SK-N-MC (cell line): ENCODE data around the gene EXT2.

Experiments used
- DNase-seq: peaks from one replicate; pipeline ENCODE4 v3.0.0-alpha.2; 2011; ENCODE audit warnings: low read depth, low spot score
- H3K27ac ChIP-seq: fragments of 200-600 bp; sonication (generic); 2 replicates; pipeline ENCODE4 v1.5.1; 2016; ENCODE audit warnings: mixed run types
- H3K36me3 ChIP-seq: fragments of 200-600 bp; sonication (generic); 2 replicates; pipeline ENCODE4 v1.6.1; 2017; ENCODE audit warnings: antibody characterized with exemption, low read length, mixed read lengths; ENCODE audit not compliant: insufficient read depth
- H3K4me3 ChIP-seq: fragments of 200-600 bp; sonication (generic); 2 replicates; pipeline ENCODE4 v1.5.1; 2016
- H3K9ac ChIP-seq: fragments of 200-600 bp; sonication (generic); 2 replicates; pipeline ENCODE4 v1.8.0; 2017; ENCODE audit warnings: mixed run types, mixed read lengths; ENCODE audit not compliant: insufficient read length
- H3K9me3 ChIP-seq: fragments of 200-600 bp; sonication (generic); 2 replicates; pipeline ENCODE4 v1.6.1; 2017; ENCODE audit warnings: low read depth, mild to moderate bottlenecking, antibody characterized with exemption, low read length, moderate library complexity, mixed read lengths
- EZH2 ChIP-seq: fragments of 200-600 bp; sonication (generic); IDR thresholded peaks from one replicate; pipeline ENCODE4 v1.6.1; 2017; ENCODE audit warnings: antibody characterized with exemption
- FOXP2 ChIP-seq: optimal IDR thresholded peaks from 2 replicates; pipeline ENCODE3; 2011; ENCODE audit warnings: mild to moderate bottlenecking, moderate library complexity; ENCODE audit not compliant: insufficient read depth; ENCODE audit errors: extremely low read length, control extremely low read depth
- POLR2AphosphoS5 ChIP-seq: IDR thresholded peaks from 2 replicates; pipeline ENCODE4 v1.6.1; 2012; ENCODE audit warnings: mild to moderate bottlenecking, low read depth, low read length, borderline replicate concordance

EXT2 gene

DNA sequence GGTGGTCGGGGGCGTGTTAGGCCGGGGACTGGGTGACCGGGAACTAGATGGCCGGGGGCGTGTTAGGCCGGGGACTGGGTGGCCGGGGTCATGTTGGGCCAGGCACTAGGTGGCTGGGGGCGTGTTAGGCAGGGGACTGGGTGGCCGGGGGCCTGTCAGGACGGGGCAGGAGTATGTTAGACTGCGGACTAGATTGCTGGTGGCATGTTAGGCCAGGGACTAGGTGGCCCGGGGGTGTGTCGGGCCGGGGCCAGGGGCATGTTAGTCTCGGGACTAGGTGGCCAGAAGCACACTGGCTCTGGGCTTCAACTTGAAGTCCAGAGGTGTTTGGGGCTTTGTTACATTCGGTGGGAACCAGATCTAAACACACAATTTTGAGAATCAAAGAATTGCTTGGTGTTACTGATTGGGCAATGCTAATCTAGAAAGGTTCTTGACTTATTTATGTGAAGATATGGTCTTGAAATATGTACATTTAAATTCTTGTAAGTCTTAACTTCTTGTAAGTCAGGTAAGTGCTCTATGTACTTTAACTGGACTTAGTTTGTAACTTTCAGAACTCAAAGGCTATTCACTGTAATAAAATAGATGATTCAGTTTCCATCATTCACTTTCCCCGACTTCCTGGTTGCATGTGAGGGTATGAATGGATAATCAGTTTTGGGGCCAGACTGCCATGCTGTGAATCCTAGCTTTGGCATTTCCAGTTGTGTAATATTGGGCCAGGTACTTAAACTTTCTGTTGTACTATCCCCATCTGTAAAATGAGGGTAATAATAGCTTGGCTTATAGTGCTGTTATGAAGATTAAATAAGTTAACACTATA is 1.1 kb downstream of the EXT2 start:
- Histone ChIP-seq H3K36me3 (no peaks in the 10 kb centered on the region), H3K9me3 (no peaks in the 10 kb centered on the region), H3K4me3 (peak overlapping the region; percentile 96), H3K27ac (no peak overlapping the region), H3K9ac (peak overlapping the region; percentile 81)
- no peak for TF ChIP-seq FOXP2
- no peak for TF ChIP-seq EZH2
- no peak for TF ChIP-seq POLR2AphosphoS5
- DNase-seq, result no peak

DNA sequence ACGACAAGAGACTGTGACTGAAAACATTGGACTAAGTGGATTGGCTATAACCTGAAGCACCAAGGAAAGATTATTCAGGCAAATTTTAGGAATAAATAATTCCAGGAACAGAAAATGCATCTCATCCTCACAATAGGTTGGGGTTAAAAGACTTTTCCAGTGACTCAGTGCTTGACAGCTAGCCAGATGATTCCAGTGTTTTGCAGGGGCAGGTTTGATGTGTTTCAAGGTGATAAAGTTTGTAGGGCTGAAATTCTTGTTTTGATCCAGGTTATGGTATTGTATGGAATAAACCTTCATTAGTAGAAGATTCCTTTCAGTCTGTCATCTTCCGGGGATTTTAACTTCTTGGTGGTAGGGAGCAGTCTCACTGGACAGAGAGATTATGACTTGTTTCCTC is 2.3 kb downstream of the EXT2 start:
- no peaks in the 10 kb centered on the region for H3K9me3 ChIP-seq
- no peaks in the 10 kb centered on the region for H3K36me3 ChIP-seq
- no peak overlapping the region for H3K27ac ChIP-seq
- H3K4me3 ChIP-seq, result no peak overlapping the region
- DNase-seq, result no peak
- TF ChIP-seq FOXP2 (no peak), POLR2AphosphoS5 (no peak), EZH2 (no peak)
- H3K9ac ChIP-seq, result no peak overlapping the region

DNA sequence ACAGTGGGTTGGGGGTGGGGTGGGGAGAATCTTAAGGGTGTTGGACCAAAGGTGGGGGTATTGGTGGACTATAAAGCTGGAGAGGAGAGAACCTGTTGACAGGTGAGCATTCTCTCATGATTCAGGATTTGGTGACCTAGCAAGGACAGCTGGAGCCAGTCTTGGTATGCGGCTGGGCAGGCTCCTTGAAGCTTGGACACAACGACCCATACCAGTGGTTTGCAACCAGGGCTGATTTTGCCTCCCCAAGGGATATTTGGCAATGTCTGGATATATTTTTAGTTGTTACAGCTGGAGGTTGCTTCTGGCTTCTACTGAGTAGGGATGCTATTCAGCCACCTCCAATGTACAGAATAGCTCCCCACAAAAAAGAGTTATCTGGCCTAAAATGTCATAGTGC is 5.6 kb downstream of the EXT2 start:
- DNase-seq, result no peak
- H3K27ac ChIP-seq, result no peak overlapping the region
- no peaks in the 10 kb centered on the region for H3K36me3 ChIP-seq
- H3K9me3 ChIP-seq, result no peaks in the 10 kb centered on the region
- TF ChIP-seq EZH2 (no peak), POLR2AphosphoS5 (no peak), FOXP2 (no peak)
- H3K4me3 ChIP-seq, result no peak overlapping the region
- no peak overlapping the region for H3K9ac ChIP-seq

DNA sequence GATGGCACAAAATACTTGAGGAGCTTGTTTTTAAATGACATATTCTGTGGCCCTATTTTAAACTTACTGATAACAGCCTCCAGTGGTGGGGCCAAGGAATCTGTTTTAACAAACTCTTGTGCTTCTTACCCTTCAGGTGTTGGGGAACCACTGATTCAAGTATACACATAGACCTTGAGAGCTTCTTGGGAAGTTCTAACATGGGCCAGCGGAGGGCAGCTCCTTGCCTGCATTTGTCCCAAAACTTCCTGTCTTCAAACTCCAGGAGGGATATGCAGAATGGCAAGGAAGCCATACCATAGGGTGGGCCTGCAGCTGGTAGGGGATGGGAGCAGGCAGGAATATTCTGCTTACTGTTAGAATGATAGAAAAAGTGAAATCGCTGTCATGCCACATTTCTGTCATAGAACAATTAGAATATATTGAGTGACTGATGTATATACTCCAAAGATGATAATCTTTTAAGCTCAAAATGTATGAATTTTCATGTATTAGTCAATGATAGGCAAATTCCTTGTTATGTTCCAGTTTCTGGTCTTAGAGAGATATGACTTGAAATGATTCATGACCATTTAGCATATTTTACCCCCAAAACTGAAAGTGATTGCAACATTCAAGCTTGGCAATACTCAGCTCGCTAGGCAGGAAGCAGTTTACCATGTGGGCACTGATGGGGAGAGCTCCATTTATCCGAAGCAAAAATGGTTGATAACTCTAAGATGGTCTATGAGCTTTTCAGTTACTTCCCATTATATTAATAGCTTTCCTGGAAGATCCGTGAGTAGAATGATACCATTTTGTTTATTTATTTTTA is 9.2 kb downstream of the EXT2 start:
- no peak overlapping the region for H3K9ac ChIP-seq
- no peak overlapping the region for H3K4me3 ChIP-seq
- peaks cover 13% of the 10 kb centered on the region for H3K36me3 ChIP-seq
- no peak overlapping the region for H3K27ac ChIP-seq
- no peak for DNase-seq
- no peaks in the 10 kb centered on the region for H3K9me3 ChIP-seq
- TF ChIP-seq POLR2AphosphoS5, result no peak
- TF ChIP-seq EZH2, result no peak
- no peak for TF ChIP-seq FOXP2

DNA sequence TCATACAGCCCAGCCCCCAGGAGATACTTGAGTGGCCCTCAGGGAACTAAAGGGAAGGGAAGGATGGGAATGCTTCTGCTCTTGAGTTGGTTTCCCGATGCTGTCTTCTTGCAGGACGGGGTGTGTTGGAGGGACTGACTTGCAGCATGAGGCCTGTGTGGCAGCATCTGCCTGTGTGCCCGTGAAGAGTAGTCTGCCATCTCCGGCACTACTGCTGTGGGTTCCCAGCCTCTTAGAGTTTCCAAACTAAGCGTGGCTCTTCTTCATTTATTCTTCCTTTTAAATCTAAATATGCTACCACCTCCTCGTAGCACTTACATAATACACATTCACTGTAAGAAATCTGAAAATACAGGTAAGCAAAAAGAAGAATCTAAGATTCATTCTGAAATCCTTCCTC is 12.8 kb downstream of the EXT2 start:
- Histone ChIP-seq H3K36me3 (peaks cover 25% of the 10 kb centered on the region), H3K4me3 (no peak overlapping the region), H3K27ac (no peak overlapping the region), H3K9me3 (no peaks in the 10 kb centered on the region), H3K9ac (no peak overlapping the region)
- DNase-seq, result no peak
- TF ChIP-seq EZH2, result no peak
- TF ChIP-seq FOXP2, result no peak
- no peak for TF ChIP-seq POLR2AphosphoS5

DNA sequence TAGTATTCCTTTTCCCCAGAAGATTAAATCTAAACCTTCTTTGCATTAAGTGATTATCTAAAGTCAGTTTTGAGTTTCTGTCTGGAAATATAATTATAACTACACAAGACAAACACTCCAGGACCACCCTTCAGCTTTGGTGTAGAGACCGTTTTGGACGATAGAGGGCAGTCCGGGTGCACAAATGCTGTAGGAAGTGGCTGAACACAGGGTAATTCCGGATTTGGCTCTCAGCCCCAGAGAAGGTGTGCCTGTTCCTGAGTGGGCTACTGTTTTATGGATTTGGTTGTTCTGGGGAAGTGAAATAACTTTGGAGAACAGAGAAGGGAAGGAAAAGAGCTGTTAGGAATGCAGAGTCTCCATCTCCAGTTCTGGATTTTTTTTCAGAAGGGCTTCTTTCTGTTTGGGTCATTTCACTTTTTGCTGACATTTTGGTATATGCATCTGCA is 14.8 kb downstream of the EXT2 start:
- Histone ChIP-seq H3K27ac (no peak overlapping the region), H3K9ac (no peak overlapping the region), H3K9me3 (no peaks in the 10 kb centered on the region), H3K36me3 (peaks cover 32% of the 10 kb centered on the region), H3K4me3 (peak overlapping the region; percentile 15; the same call in 1 of the 2 replicates)
- no peak for TF ChIP-seq POLR2AphosphoS5
- TF ChIP-seq EZH2, result no peak
- no peak for TF ChIP-seq FOXP2
- DNase-seq, result peak; percentile 51

DNA sequence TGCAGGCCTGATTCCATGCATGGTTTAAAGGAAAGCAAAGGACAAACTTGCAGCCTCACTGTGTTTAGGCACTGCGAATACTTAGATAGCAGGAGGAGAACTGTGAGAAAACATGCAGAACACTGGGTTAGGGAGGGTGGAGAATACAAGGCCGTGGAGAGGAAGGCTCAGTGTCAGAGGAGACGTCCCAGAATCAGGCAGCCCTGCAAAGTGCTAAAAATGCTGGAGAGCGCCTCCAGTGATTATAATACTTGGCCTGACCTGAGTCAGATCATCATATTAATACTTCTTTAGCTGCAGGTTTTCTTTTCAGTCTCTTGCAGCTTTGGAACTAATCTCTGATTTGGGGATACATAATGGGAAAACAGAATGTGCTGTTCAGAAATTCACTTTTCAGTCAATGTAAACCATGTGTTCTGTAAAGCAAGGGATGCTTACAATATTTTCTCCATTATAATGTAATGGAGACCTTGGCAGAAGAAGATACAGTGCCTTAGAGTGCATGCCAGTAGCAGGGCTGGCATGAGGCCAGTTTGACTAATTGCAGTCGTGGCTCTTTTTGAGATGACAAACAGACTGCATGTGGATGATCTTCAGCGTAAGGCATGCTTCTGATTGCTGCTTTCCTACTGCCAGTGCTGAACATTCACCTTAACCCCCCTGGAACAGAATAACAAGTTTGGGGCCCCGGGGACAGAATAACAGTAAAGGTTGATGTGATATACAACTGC is 16.8 kb downstream of the EXT2 start:
- H3K36me3 ChIP-seq, result peaks cover 35% of the 10 kb centered on the region
- H3K27ac ChIP-seq, result no peak overlapping the region
- TF ChIP-seq POLR2AphosphoS5 (no peak), FOXP2 (no peak), EZH2 (no peak)
- H3K9ac ChIP-seq, result no peak overlapping the region
- no peak for DNase-seq
- H3K9me3 ChIP-seq, result no peaks in the 10 kb centered on the region
- H3K4me3 ChIP-seq, result no peak overlapping the region

DNA sequence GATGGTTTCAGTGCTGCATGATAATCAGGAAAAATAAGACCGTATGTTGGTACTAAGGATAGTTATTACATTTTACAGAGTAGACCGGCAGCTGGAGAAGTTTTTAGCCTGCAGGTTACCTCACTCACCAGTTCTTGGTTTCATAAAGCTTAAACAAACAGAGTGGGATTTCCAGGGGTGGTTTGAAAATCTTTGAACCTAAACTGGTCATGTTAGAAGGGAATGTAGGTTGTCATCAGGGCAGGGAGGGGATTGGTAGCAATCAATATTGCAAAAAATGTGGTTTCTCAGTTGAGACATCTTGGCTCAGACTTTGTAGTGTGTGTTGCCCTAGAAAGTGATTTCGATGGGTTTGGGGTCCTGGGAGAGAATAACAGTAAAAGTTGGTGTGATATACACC is 17.5 kb downstream of the EXT2 start:
- H3K27ac ChIP-seq, result no peak overlapping the region
- no peak for DNase-seq

DNA sequence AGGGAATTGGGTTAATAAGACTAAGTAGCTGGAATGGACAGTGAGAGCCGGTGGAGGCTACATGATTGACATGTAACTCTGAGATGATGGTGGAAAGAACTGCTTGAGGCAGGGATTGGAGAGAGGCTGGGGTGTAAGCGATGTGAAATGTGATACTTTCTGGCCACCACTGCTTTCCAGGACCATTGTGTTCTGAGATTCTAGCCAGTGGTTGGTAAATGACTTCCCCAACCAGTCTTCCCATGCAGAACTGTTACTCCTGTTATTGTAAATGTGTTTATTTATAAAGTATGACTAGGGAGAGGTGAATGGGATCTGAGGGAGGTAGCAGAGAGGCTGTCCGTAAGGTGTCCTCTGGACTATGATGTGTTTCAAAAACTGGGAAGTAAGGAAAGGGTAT is 18.1 kb downstream of the EXT2 start:
- Histone ChIP-seq H3K9me3 (no peaks in the 10 kb centered on the region), H3K36me3 (peaks cover 31% of the 10 kb centered on the region), H3K4me3 (no peak overlapping the region), H3K9ac (no peak overlapping the region), H3K27ac (no peak overlapping the region)
- TF ChIP-seq EZH2 (no peak), POLR2AphosphoS5 (no peak), FOXP2 (no peak)
- DNase-seq, result no peak

More for the DNA sequence above, 17.5 kb downstream of the EXT2 start:
- H3K4me3 ChIP-seq, result no peak overlapping the region
- H3K36me3 ChIP-seq, result peaks cover 36% of the 10 kb centered on the region
- TF ChIP-seq POLR2AphosphoS5 (no peak), FOXP2 (no peak), EZH2 (no peak)
- H3K9me3 ChIP-seq, result no peaks in the 10 kb centered on the region
- no peak overlapping the region for H3K9ac ChIP-seq
